HG03175 (cell line): ENCODE data around the gene ZNF581.
A peak's percentile ranks its signal among the peaks of the same experiment; 100 is the strongest.

Source experiments
- ATAC-seq: cut with Tn5 transposase; IDR thresholded peaks from one replicate; pipeline ENCODE4 v1.9.1; 2021; ENCODE audit warnings: mild to moderate bottlenecking, moderate library complexity; ENCODE audit not compliant: unreplicated experiment

Gene ZNF581, protein sequence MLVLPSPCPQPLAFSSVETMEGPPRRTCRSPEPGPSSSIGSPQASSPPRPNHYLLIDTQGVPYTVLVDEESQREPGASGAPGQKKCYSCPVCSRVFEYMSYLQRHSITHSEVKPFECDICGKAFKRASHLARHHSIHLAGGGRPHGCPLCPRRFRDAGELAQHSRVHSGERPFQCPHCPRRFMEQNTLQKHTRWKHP

DNA sequence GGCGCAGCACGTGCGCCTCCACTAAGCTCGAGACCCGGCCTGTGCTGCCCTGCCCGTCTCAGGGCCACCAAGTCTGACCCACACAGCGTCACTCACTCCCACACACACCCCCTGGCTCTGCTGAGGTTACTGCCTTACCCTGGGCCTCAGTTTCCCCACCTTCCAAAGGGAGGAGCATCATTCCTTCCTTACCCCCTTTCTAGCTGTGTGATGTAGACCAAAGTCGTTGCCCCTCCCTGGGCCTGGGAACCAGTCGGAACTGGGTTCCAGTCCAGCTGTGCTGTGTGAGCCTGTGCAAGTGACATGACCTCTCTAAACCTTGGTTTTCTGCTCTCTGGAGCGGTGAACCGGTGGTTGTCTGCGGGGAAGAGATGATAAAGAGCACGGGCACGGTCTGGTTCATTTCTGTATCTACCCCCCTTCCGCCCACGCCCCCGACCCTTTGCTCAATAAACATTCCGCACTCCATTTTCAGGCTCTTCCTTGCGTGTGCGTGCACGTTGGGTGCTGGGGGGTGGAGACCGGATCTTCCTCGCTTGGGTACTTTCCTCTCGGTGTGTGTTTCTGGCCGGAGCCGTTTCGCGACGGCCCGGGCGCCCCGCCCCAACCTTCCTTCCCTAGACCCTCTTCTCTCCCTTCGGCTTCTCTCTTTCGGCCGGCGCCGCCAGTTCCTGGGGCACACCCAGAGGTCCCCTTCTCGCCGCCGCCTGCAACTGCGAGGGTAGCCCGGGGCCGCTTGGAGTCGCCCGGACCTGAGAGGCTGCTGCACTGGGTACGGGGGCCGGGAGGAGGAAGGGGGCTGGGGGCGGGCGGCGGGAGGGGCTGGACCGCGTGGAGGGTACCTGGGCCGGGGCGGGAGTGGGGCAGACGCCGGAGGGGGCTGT, at the start of gene ZNF581:
Gene ZNF581, plus strand, starts transcription at position 647 of the 884 bp plus-strand sequence. CDS start 923 bp downstream, outside the sequence.
- ATAC-seq: peak; percentile 36

DNA sequence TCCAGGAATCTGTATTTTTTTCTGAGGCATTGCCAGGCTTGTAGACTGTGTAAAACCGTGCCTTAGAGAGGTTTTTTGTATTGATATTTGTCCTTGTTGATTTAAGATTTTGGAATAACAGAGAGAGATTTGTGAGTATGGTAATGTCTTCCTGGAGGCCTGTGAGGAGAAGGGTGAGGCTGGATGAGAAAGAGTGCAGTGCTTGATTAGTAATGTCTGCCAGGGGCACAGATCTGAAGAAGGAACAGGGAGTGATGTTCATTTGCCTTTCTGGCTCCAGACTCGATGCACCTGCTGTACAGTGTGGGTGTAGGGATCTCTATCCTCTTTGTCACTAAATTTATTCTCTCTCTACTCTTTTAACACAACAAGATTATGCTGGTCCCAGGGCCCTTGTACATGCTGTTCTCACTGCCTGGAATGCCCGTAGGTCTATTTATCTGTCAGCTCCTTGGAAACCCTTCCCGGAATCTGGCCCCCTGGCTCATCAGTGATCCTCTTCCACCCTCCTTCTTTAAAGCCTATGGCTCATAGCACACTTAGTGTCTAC, 48.4 kb upstream of the ZNF581 start:
- no peak for ATAC-seq

DNA sequence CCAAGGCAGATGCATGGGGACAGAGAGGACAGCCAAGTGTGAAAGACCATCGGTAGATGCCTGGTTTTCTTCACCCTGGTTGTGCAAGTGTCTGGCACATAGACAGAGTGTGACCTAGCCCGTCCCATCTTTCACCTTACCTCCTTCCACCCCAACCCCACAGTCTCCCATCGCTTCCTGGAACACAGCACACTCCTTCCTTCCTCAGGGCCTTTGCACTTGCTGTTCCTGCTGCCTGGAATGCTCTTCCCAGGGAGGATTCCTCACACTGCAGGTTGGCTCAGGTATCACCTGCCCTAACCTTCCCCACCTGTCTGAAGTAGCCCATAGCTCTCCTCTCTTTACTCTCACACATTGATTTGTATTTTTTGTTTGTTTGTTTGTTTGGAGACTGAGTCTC, 47.1 kb upstream of the ZNF581 start:
- ATAC-seq: no peak

DNA sequence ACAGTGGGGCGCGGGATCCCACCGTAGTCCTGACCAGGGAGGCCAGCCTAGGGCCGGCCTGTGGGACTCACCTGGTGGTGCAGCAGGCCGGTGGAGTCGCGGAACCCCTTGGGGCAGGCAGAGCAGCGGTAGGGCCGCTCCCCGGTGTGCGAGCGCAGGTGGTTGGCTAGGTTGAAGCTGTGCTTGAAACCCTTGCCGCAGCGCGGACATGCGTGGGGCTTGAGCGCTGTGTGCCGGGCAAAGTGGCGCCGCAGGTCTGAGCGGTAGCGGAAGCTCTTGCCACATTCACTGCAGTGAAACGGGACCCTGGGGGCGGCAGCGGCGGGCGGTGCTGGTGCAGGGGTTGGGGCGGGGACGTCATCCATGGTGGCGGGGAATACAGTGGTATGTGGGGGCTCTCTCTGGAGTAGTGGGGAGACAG, 45.9 kb upstream of the ZNF581 start:
- no peak for ATAC-seq

DNA sequence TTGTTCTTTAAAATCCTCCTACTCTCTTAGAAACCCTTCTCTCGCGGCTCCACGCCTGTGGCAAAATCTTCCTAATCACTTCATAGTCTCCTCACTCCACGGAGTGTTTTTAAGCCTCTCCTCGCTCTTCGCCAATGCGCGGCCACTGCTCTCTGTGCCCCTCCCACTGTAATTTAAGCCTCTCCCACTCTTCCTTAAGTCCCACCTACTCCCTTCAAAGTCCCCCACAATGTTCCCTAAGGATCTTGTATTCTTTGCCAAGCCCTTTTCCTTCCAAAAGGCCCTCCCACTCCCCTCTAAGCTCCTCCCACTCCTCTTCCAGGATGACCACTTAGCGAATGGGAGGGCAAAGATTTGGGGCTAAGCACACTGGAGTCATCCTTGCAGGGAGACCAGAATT, 45.4 kb upstream of the ZNF581 start:
- ATAC-seq: no peak

DNA sequence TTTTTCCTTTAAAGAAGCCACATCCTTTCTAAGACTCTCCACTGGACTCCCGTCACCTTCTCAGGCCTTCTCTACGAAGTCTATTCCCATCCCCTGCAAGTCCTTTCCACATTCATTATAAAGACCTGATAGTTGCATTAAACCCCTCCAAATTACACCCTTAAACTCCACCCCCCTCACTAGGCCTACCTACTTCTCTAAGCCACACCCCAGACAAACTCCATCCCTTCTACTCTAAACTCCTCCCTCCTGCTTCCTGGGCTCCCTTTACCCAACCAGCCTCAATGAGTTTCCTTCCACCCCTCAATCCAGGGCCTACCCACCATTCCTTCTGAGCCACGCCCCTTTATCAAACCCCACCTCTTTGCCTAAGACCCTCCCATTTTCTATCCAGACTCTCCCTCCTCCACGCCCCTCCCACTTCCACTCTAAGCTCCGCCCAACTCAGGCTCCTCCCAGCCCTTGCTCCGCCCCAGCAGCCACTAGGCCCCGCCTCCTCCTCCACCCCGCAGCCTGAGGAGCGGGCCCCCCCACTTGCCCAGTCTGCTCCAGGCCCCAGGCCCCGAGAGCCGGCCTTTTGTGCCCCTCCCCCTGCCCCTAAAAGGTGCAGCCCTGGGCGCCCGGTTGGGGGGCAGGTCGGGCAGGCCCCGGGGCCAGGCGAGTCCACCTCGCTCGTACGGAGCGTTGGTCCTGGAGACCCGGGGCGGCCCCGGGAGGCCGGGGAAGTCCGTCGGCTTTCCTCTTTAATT, 44.6 kb upstream of the ZNF581 start:
- peak; percentile 64 for ATAC-seq

DNA sequence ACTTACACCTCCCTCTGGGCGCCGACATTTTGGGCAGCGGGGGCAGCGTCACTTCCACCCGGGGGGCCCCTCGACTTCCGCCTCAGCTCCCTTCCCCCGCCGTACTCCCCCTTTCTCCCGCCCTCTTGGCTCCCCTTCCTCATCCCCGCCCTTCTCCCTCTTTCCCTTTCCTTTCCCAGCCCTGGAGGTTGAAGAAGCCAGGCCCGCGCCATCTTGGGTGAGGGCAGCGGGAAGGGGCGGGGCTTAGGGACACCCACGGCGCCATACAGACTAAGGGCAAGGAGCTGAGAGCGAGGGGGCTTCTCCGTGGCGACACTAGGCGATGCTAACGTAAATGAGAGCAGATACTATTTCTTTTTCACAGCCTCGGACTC, 44.0 kb upstream of the ZNF581 start, which contains the start of gene FIZ1:
Gene FIZ1, minus strand, starts transcription at position 50 of the 374 bp plus-strand sequence. CDS start 1,652 bp downstream, outside the sequence.
- peak; percentile 60 for ATAC-seq

DNA sequence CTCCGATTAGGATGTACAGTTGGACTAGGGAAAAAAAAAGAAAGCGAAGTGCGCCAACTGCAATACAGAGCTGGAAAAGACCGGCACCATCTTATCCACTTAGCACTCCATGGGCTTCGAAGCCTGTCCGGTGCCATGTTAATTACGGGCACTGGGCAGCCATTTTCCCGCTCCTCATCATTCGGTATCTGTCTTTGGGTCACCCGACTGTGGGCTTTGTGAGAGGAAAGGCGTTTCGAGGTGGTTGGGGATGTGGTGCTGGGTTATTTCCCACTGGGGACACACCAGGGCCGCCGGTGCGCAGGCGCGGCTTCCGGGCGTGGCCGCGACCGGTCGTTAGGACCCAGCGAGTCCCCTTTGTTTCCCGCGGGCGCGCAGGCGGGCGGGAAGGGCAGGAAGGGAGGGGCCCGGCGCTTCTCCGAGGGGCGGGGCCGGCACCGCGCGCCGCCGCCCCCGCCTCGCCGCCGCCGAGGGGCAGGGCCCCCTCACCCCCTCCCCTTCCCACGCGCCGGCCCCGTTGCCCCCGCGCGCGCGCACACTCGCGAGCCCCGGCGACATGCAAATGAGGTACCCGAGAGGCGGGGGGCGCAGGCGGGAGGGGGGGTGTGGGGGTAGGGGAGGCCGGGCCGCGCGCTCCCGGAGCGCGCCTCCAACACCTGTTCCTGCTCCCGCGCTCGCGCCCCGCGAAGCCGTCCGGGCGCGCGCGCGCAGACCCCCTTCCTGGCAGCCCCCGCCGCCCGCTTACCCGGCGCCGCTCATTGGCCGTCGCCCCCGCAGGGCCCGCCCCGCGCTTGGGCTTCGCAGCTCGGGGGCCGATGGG, 43.4 kb upstream of the ZNF581 start, which contains the start of gene ZNF524:
Gene ZNF524, plus strand, starts transcription at position 447 of the 820 bp plus-strand sequence. CDS start 1,825 bp downstream, outside the sequence.
- peak; percentile 37 for ATAC-seq

DNA sequence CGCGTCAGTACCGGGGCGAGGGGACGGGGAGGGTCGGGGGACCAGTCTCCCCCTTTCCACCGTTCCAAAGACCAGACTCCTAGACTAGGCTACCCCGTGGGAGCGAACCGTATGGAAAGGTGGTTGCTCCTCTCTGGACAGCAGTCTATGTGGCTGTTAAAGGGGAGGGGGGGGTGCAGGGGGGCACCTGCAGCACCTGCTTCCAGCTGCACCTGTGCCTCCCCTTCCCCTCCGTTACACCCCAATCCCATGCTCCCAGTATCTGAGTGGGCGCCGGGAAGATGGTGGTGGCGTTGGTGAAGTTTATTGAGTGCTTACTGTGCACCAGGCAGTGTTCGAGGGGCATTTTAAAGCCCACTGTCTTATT, 42.8 kb upstream of the ZNF581 start:
- ATAC-seq: no peak

DNA sequence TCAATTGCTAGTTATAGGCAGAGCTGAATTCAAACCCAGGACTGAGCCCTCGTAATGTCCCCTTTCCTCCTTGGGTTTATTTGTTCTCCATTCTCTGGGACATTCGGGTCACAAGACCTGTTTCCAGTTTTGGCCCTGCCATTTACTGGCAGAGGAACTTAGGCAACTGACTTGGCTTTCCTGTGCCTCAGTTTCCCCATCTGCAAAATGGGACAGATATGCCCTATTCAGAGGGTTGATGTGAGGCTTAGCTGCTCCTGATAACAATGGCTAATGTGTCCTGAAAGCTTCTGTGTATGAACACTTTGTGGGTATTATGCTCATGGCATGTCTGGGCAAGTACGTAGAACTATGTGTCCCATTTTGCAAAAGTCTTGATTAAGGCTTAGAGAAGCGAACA, 42.4 kb upstream of the ZNF581 start:
- ATAC-seq: no peak

DNA sequence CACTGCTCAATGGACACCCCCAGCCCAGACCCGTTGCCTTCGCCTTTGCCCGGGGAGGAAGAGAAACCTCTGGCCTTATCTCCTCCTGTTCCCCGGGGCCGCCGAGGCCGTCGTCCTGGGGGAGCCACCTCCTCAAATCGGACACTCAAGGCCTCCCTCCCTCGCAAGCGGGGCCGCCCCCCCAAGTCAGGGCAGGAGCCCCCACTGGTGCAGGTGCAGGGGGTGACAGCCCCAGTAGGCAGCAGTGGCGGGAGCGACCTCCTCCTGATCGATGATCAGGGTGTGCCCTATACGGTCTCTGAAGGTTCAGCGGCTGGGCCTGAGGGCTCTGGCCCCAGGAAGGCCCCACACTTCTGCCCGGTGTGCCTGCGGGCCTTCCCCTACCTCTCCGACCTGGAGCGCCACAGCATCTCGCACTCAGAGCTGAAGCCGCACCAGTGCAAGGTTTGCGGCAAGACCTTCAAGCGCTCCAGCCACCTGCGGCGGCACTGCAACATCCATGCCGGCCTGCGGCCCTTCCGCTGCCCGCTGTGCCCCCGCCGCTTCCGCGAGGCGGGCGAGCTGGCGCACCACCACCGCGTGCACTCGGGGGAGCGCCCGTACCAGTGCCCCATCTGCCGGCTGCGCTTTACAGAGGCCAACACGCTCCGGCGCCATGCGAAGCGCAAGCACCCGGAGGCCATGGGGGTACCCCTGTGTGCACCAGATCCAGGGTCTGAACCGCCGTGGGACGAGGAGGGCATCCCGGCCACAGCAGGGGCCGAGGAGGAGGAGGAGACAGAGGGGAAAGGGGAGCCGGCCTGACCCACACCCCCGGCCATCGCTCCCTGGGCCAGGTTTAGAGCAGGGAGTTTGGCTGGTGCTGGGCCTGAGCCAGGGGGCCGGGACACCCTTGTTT, 41.1 kb upstream of the ZNF581 start:
- ATAC-seq: no peak

DNA sequence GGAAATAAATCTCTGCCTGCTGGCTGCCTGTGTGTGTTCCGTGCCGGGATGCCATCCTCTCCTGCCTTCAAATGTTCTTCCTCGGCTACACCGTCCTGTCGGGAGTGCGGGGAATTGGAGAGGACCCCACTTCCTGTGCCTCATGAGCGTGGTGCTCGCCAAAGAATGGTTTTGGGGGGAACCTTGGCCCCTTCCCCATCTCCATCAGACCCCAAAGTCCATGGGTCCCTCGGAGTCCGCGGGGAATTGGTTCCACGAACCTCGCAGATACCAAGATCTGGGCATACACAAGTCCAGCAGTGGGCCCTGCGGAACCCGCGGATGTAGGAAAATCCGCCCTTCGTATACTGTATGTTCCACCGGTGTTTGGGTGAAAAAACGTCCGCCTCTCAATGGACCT, 40.3 kb upstream of the ZNF581 start:
- no peak for ATAC-seq

DNA sequence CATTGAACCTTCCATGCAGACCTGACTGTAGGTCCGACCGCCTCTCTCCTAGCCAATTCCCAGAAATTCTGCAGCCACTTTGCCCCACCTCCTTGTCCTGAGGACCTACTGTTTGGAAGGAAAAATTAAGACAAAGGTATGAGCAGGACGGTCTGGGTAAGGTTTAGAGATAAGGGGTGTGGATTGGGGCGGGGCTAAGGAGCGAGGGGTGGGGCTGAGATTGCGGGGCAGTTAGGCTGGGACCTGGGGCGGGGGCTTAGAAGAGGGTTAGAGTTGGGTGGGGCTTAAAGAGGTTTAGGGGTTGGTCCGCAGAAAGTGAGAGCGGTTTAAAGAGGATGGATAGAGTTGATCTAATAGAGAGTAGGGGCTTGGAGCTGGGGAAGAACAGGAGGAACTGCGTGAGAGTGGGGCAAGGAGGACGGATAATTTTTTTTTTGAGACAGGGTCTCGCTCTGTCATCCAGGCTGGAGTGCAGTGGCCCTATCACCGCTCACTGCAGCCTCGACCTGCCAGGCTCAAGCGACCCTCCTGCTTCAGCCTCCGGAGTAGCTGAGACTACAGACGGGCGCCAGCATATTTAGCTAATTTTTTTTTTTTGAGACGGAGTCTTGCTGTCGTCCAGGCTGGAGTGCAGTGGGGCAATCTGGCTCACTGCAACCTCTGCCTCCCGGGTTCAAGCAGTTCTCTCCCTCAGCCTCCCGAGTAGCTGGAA, 39.7 kb upstream of the ZNF581 start:
- ATAC-seq: no peak

DNA sequence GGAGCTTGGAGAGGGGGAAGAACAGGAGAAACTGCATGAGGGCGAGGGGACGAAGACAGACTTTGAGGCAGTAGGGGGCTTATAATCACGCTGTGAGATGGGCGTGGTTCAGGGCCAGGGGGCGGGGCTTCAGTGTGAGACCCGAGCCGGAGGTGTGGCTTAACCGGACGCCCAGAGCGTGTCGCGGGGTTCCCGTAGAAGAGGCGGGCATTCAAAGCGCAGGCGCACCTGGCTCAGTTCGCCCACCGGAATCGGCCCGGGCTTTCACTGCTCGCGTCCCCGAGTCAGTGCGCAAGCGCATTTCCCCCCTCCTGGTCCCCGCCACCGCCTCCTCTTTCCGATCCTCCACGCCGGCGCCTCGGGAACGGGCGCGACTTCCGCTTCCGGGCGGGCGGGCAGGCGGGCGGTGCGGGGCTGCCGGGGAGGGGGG, 38.2 kb upstream of the ZNF581 start:
- ATAC-seq: peak; percentile 76

DNA sequence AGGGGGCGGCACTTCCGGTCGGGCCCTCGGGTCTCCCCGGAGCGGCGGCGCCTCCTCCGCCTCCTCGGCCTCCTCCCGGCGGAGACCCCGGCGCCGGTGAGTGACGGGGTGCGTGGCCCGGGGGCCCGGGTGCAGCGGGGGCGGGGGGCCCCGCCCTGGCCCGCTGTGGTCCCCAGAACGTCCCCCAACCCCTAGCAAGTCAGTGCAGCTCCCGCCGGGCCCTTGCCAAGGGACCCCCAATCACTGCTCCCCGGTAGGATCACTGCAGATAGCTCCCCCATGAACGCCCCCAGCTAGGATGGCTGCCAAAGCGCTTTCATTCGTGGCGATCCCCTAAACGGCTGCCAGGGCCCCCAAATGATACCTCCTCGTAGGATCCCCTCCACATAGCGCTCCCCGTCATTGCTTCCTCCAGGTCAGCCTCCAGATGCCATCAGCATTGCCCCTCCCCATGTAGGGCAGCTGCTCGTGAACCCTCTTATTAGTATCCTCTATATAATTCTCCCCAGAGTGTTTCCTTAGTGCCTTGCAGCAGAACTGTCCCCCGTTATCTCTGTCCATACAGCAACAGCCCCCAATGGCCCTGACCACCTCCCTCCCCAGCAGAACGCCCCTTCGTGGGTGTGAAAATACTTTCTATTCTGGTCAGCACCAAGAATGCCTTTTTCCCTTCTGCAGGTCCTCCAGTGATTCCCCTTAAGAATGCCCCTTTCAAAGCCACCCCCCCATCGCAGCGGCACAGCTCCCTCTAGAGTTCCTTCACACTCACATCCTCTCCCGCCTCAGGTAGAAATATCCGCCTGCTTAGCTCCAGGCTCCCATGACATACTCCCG, 37.6 kb upstream of the ZNF581 start, which contains the start of gene ZNF865:
Gene ZNF865, plus strand, starts transcription at position 11 of the 834 bp plus-strand sequence. CDS start 7,972 bp downstream, outside the sequence.
- peak; percentile 37 for ATAC-seq

DNA sequence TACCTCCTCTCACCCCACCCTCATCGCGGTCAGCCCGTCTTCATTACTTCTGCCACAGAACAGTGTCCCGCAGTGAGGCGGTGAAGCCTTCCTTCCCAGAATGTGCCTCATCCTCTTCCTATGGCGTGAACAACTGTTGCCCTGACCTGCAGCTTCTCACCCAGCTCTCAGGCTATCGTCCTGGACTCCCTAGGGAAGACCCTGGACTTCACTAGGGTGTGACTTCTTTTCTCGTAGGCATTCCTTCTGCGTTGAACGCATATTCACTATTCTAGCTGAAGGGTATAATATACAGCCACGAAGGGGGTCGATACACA, 37.0 kb upstream of the ZNF581 start:
- ATAC-seq: no peak

DNA sequence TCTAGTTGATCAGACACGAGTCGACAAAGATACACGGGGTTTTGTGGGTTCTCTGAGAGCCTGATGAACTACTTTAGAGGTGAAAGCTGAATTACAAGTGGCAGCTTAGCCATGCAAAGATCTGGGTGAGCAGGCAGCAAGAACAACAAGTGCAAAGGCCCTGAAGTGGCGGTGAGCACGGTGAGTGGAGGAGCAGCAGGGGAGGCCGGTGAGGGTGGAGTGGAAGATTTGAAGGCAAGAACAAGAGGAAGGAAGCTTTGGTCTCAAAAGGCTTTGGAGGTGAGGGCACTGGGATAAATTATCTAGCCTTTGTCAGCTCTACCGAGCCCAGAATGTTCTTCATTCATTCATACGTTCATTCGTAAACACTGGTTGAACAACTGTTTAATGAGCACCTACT, 36.6 kb upstream of the ZNF581 start:
- no peak for ATAC-seq

DNA sequence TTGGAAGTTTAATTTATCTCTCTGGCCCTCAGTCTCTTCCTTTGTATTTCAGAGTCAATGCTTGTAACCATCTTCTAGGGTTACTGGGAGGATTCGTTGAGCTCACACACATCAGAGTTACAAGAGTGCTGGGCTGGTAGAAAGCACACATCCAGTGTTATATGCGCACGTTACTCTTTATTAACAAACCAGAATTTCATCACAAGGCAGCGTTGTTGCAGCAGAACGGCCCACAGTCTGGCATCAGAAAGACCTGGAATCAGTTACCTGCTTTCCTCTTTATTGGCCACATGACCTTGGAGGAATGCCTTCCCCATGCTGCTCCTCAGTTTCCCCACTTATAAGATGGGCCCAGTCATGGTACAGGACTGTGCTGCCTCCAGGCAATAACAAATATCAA, 34.1 kb upstream of the ZNF581 start:
- no peak for ATAC-seq
